HCT116 (cell line): ENCODE results near the gene AMZ1. TPM values are rescaled to one million over a fixed set of nuclear protein-coding genes. Genes with fewer than 3 reads are reported as not detected.

ENCODE experiments used
- ATAC-seq: fragments of 200-7000 bp; cut with Tn5 transposase; 2 replicates; pipeline ENCODE4 v1.9.1; 2020; ENCODE audit warnings: mild to moderate bottlenecking, moderate library complexity
- BruUV-seq: library from RNA; stranded (reverse); fragments of 400-500 nt; replicated peaks from 2 replicates; lab custom pipeline; 2021; lab: Mats Ljungman, UMichigan
- CTCF ChIA-PET: fragments of 300-600 bp; sonication (Branson Sonifier 250); formaldehyde crosslinking; loops from one replicate; lab custom pipeline; 2021; ENCODE audit warnings: antibody characterized with exemption; lab: Charles Lee
- POLR2A ChIA-PET: fragments of 300-600, 350-600 bp; sonication (Branson Sonifier 250); formaldehyde crosslinking; loops from one replicate; lab custom pipeline; 2021; ENCODE audit warnings: antibody characterized with exemption; lab: Charles Lee
- RAD21 ChIA-PET, 2 experiments: fragments of 300-600 bp; sonication (Branson Sonifier 250); formaldehyde crosslinking; loops; one replicate each; lab custom pipeline; 2023; ENCODE audit warnings: low total read pairs in 2 of 2; ENCODE audit not compliant: uncharacterized antibody in 2 of 2, unreplicated experiment in 2 of 2, low non-redundant PET in 1 of 2; lab: Charles Lee
- DNase-seq: peaks from one replicate; pipeline ENCODE4 v3.0.0-alpha.2; 2010; ENCODE audit warnings: low read depth, low spot score
- H2AFZ ChIP-seq: fragments of 200-600 bp; shearing (Covaris generic), sonication (generic); 2 replicates; pipeline ENCODE4 v1.6.1; 2017; ENCODE audit warnings: low read depth, mixed run types, mixed read lengths, antibody characterized with exemption, low read length; ENCODE audit not compliant: poor library complexity, severe bottlenecking
- H3K27ac ChIP-seq: 2 replicates; pipeline ENCODE4 v1.5.1; 2012; ENCODE audit warnings: low read depth, low read length
- H3K27me3 ChIP-seq: fragments of 200-600 bp; sonication (generic); 2 replicates; pipeline ENCODE4 v1.6.1; 2016; ENCODE audit warnings: mixed run types, low read length, mixed read lengths; ENCODE audit not compliant: insufficient read depth
- H3K36me3 ChIP-seq, 2 experiments: fragments of 200-500 bp in 1 of 2; fragments of 200-600 bp in 1 of 2; sonication (Bioruptor generic) in 1 of 2; sonication (generic) in 1 of 2; 2 replicates each; pipeline versions ENCODE4 v1.5.1 to v1.6.1; 2014 to 2016; ENCODE audit warnings: low read length in 2 of 2, inconsistent platforms in 1 of 2, mixed read lengths in 1 of 2, mixed run types in 1 of 2; ENCODE audit not compliant: insufficient read depth in 2 of 2, control insufficient read depth in 1 of 2
- H3K4me1 ChIP-seq, 2 experiments: fragments of 200-600 bp in 1 of 2; sonication (generic) in 1 of 2; 2 replicates each; pipeline versions ENCODE4 v1.5.1 to v1.6.1; 2012 to 2017; ENCODE audit warnings: low read length in 2 of 2, inconsistent platforms in 1 of 2, mild to moderate bottlenecking in 1 of 2, mixed read lengths in 1 of 2, mixed run types in 1 of 2, moderate library complexity in 1 of 2; ENCODE audit not compliant: insufficient read depth in 2 of 2, control insufficient read depth in 1 of 2
- H3K4me2 ChIP-seq: fragments of 200-600 bp; sonication (generic); 2 replicates; pipeline ENCODE4 v1.6.1; 2017; ENCODE audit warnings: mixed run types, low read length, mixed read lengths
- H3K4me3 ChIP-seq, 2 experiments: fragments of 200-600 bp in 1 of 2; sonication (generic) in 1 of 2; replicated peaks in 1 of 2; 2 replicates each; pipeline ENCODE4 v1.5.1; 2011 to 2016; ENCODE audit warnings: low read length in 2 of 2, control low read depth in 1 of 2, low read depth in 1 of 2, mild to moderate bottlenecking in 1 of 2, mixed read lengths in 1 of 2, mixed run types in 1 of 2
- H3K79me2 ChIP-seq: fragments of 200-600 bp; sonication (generic); 2 replicates; pipeline ENCODE4 v1.6.1; 2017; ENCODE audit warnings: mild to moderate bottlenecking, mixed run types, low read length, moderate library complexity, mixed read lengths; ENCODE audit not compliant: insufficient read depth
- H3K9ac ChIP-seq: fragments of 200-600 bp; sonication (generic); 2 replicates; pipeline ENCODE4 v1.6.1; 2016; ENCODE audit warnings: low read length, mixed read lengths
- H3K9me2 ChIP-seq: fragments of 200-600 bp; sonication (generic), shearing (Covaris generic); 2 replicates; pipeline ENCODE4 v1.6.1; 2017; ENCODE audit warnings: mixed run types, mild to moderate bottlenecking, moderate library complexity; ENCODE audit not compliant: insufficient read depth
- H3K9me3 ChIP-seq, 2 experiments: fragments of 200-500 bp in 1 of 2; fragments of 200-600 bp in 1 of 2; sonication (Bioruptor generic) in 1 of 2; sonication (generic) in 1 of 2; 2 replicates each; pipeline ENCODE4 v1.6.1; 2014 to 2017; ENCODE audit warnings: low read length in 2 of 2, mixed read lengths in 2 of 2, inconsistent platforms in 1 of 2, low read depth in 1 of 2, mild to moderate bottlenecking in 1 of 2, mixed run types in 1 of 2, moderate library complexity in 1 of 2; ENCODE audit not compliant: control insufficient read depth in 1 of 2, insufficient read depth in 1 of 2
- H4K20me1 ChIP-seq: fragments of 200-600 bp; sonication (generic), shearing (Covaris generic); 2 replicates; pipeline ENCODE4 v1.6.1; 2017; ENCODE audit warnings: mixed run types, mild to moderate bottlenecking, moderate library complexity; ENCODE audit not compliant: insufficient read depth
- ATF3 ChIP-seq: IDR thresholded peaks from 2 replicates; pipeline ENCODE4 v1.6.1; 2012
- CEBPB ChIP-seq: IDR thresholded peaks from 2 replicates; pipeline ENCODE4 v1.6.1; 2012; ENCODE audit warnings: low read depth
- CTCF ChIP-seq, 3 experiments: fragments of 200-600 bp in 1 of 3; sonication (generic) in 1 of 3; IDR thresholded peaks in 2 of 3; conservative IDR thresholded peaks in 1 of 3; 2 replicates each; pipeline ENCODE4 v1.5.1; 2012 to 2017; ENCODE audit warnings: low read depth in 2 of 3, low read length in 2 of 3, antibody characterized with exemption in 1 of 3, borderline replicate concordance in 1 of 3, control low read depth in 1 of 3, mild to moderate bottlenecking in 1 of 3, mixed read lengths in 1 of 3, mixed run types in 1 of 3, moderate library complexity in 1 of 3; ENCODE audit not compliant: insufficient read depth in 1 of 3
- EGR1 ChIP-seq: IDR thresholded peaks from 2 replicates; pipeline ENCODE4 v1.6.1; 2012; ENCODE audit warnings: low read depth
- ELF1 ChIP-seq: IDR thresholded peaks from 2 replicates; pipeline ENCODE4 v1.6.1; 2012; ENCODE audit warnings: low read depth, borderline replicate concordance
- EZH2phosphoT487 ChIP-seq: fragments of 200-600 bp; IDR thresholded peaks from 2 replicates; pipeline ENCODE4 v1.6.1; 2018; ENCODE audit warnings: antibody characterized with exemption, borderline replicate concordance
- FOSL1 ChIP-seq: IDR thresholded peaks from 2 replicates; pipeline ENCODE4 v1.6.1; 2012; ENCODE audit warnings: low read depth
- JUND ChIP-seq: IDR thresholded peaks from 2 replicates; pipeline ENCODE4 v1.6.1; 2012
- POLR2A ChIP-seq: IDR thresholded peaks from 2 replicates; pipeline ENCODE4 v1.7.0; 2011; ENCODE audit warnings: borderline replicate concordance; ENCODE audit not compliant: insufficient read depth, insufficient read length; ENCODE audit errors: extremely low read depth
- POLR2AphosphoS5 ChIP-seq: IDR thresholded peaks from 2 replicates; pipeline ENCODE4 v1.6.1; 2011; ENCODE audit warnings: mild to moderate bottlenecking, low read depth, low read length, moderate library complexity
- SIN3A ChIP-seq: IDR thresholded peaks from 2 replicates; pipeline ENCODE4 v1.6.1; 2012; ENCODE audit warnings: low read depth
- SP1 ChIP-seq: IDR thresholded peaks from 2 replicates; pipeline ENCODE4 v1.6.1; 2012; ENCODE audit warnings: low read depth
- SRF ChIP-seq: IDR thresholded peaks from 2 replicates; pipeline ENCODE4 v1.6.1; 2012; ENCODE audit warnings: low read depth
- YY1 ChIP-seq: IDR thresholded peaks from 2 replicates; pipeline ENCODE4 v1.6.1; 2011; ENCODE audit warnings: low read length, low read depth, moderate library complexity, mild to moderate bottlenecking; ENCODE audit not compliant: insufficient replicate concordance; ENCODE audit errors: extremely low read depth
- ZBTB33 ChIP-seq: IDR thresholded peaks from 2 replicates; pipeline ENCODE4 v1.6.1; 2011; ENCODE audit warnings: mild to moderate bottlenecking, low read length, moderate library complexity; ENCODE audit not compliant: insufficient replicate concordance; ENCODE audit errors: extremely low read depth
- ZFX ChIP-seq: fragments of 450-650 bp; IDR thresholded peaks from 2 replicates; pipeline ENCODE4 v1.6.1; 2017
- ZNF274 ChIP-seq: fragments of 200-500 bp; sonication (Bioruptor generic); IDR thresholded peaks from 2 replicates; pipeline ENCODE4 v1.6.1; 2014; ENCODE audit warnings: mild to moderate bottlenecking, low read depth, low read length, inconsistent platforms
- intact Hi-C: fragments of 100-400 bp; cut with micrococcal nuclease; formaldehyde crosslinking; loops from 2 replicates; pipeline ENCODE4 v1.10.0; 2022
- total RNA-seq: library from RNA; stranded (reverse); gene quantifications from one replicate; pipeline ENCODE4 v1.2.1, GENCODE V29; 2021; ENCODE audit not compliant: unreplicated experiment

The AMZ1 gene
- total RNA-seq, 1 experiment from 2014 or later, result not detected

- Histone ChIP-seq H3K79me2 (no peaks in the 10 kb centered on the region), H3K4me1 (peaks cover 6 to 18% of the 10 kb centered on the region in 2 experiments), H4K20me1 (no peaks in the 10 kb centered on the region), H3K27me3 (no peaks in the 10 kb centered on the region), H3K27ac (no peak overlapping the region), H2AFZ (no peak overlapping the region), H3K4me2 (no peak overlapping the region), H3K9me3 (no peaks in the 10 kb centered on the region), H3K36me3 (no peaks in the 10 kb centered on the region; a peak in 1 of 4 replicates), H3K9me2 (no peaks in the 10 kb centered on the region), H3K4me3 (no peak overlapping the region), H3K9ac (no peak overlapping the region)
- intact Hi-C loops, result no loop called here
- ChIA-PET POLR2A (no interaction called here), RAD21 (no interaction called here), CTCF (no interaction called here)
- no peak for TF ChIP-seq SRF
- TF ChIP-seq ATF3, result no peak
- TF ChIP-seq EZH2phosphoT487, result no peak
- TF ChIP-seq EGR1, result no peak
- no peak for TF ChIP-seq POLR2A
- no peak for TF ChIP-seq ZFX
- no peak for TF ChIP-seq SIN3A
- no peak for TF ChIP-seq YY1
- no peak for TF ChIP-seq CTCF (IDR thresholded peaks at IDR 0.05 in 2 of 3, conservative IDR thresholded peaks at IDR 0.05 in 1 of 3; ENCODE audit: borderline replicate concordance in 1 of 3, insufficient read depth in 1 of 3, low read depth in 2 of 3, low read length in 2 of 3)
- TF ChIP-seq ELF1, result no peak
- no peak for TF ChIP-seq CEBPB
- TF ChIP-seq JUND, result no peak
- no peak for TF ChIP-seq SP1
- TF ChIP-seq FOSL1, result no peak
- TF ChIP-seq ZBTB33, result no peak
- no peak for TF ChIP-seq ZNF274
- no peak for TF ChIP-seq POLR2AphosphoS5
- no peak for ATAC-seq
- DNase-seq, result no peak
- no TSS peak for BruUV-seq
Measured at GRCh38 chr7:2649991-2650390, 38.0 kb upstream of the AMZ1 start.
